Activated CD4-positive, CD25-positive, alpha-beta regulatory T cell (primary cell): ENCODE results near the gene HYPK.

Experiments
- DNase-seq, 4 experiments: peaks; one replicate each; lab custom pipeline; 2025; lab: John Stamatoyannopoulos, UW

Gene HYPK

DNA sequence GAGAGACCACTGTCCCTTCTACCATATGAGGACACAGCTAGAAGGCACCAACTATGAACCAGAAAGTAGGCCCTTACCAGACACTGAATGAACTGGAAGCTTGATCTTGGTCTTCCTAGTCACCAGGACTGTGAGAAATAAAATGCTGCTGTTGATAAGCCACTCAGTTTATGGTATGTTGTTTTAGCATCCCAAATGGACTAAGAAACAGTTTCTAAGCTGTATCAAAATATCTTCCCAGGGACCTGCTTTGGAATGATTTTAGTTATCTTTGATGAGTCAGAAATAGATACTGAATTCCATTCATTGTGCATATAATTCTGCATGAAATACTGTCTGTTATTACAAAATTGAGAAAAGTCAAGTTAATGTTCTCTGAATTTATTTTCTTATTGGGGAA is 45.0 kb downstream of the HYPK start:
- DNase-seq: no peak

DNA sequence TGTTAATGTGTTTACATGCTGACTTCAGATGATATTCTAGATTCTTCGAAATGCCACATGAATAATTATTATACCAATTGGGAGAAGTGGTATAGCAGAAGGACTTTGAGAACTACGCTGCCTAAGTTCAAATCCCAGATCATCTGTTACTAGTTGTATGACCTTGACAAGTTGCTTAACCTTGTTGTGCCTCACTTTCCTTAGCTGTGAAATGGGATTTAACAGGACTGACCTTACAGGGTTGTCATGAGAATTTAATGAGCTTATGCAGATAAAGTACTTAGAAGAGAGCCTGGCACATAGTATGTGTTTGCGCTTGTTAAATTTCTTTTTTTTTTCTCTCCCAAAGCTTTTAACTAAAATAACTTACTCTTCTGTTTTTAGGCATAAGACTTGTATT is 50.9 kb downstream of the HYPK start:
- DNase-seq: no peak

DNA sequence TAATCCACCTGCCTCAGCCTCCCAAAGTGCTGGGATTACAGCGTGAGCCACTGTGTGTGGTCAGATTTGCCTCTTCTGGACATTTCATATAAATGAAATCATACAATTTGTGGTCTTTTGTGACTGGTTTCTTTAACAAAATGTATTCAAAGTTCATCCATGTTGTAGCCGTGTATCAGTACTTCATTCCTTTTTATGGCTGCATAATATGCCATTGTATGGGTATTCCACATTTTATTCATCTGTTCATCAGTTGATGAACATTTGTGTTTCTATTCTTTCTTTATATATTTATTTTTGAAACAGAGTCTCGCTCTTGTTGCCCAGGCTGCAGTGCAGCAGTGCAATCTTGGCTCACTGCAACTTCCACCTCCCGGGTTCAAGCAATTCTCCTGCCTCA is 52.2 kb downstream of the HYPK start:
- DNase-seq: no peak
